HepG2 (cell line): ENCODE data around the gene ACSL5. TPM values are rescaled to one million over a fixed set of nuclear protein-coding genes. Genes with fewer than 3 reads are reported as not detected.

Source experiments
- RNF219 ChIP-seq: sonication (generic); formaldehyde crosslinking; IDR thresholded peaks from 2 replicates; pipeline ENCODE4 v1.5.0; 2020; ENCODE audit warnings: mild to moderate bottlenecking, missing genetic modification reagents
- SOX6 ChIP-seq, 2 experiments: fragments of 450-650 bp in 1 of 2; sonication (generic) in 1 of 2; formaldehyde crosslinking in 1 of 2; IDR thresholded peaks; 2 replicates each; pipeline versions ENCODE4 v1.4.0 to v1.6.1; 2017 to 2020; ENCODE audit warnings: antibody characterized with exemption in 1 of 2, mild to moderate bottlenecking in 1 of 2, missing genetic modification reagents in 1 of 2
- TGIF2 ChIP-seq: IDR thresholded peaks from 2 replicates; pipeline ENCODE4 v1.6.1; 2016; ENCODE audit warnings: control low read depth, missing compliant biosample characterization
- ZBTB40 ChIP-seq, 2 experiments: fragments of 450-650 bp in 1 of 2; sonication (generic) in 1 of 2; formaldehyde crosslinking in 1 of 2; IDR thresholded peaks; 2 replicates each; pipeline versions ENCODE4 v1.6.1 to v1.8.0; 2016 to 2022; ENCODE audit warnings: antibody characterized with exemption in 1 of 2, mild to moderate bottlenecking in 1 of 2, missing genetic modification reagents in 1 of 2
- ZFP91 ChIP-seq: sonication (generic); formaldehyde crosslinking; IDR thresholded peaks from 2 replicates; pipeline ENCODE4 v1.9.0; 2022; ENCODE audit warnings: missing genetic modification reagents, mild to moderate bottlenecking, borderline replicate concordance
- ZGPAT ChIP-seq: IDR thresholded peaks from 2 replicates; pipeline ENCODE4 v1.6.1; 2016; ENCODE audit warnings: mild to moderate bottlenecking
- ZNF235 ChIP-seq: sonication (generic); formaldehyde crosslinking; IDR thresholded peaks from 2 replicates; pipeline ENCODE4 v1.8.1; 2023; ENCODE audit warnings: mild to moderate bottlenecking, missing genetic modification reagents, borderline replicate concordance
- ZNF30 ChIP-seq: sonication (generic); formaldehyde crosslinking; IDR thresholded peaks from 2 replicates; pipeline ENCODE4 v1.5.0; 2020; ENCODE audit warnings: mild to moderate bottlenecking, missing genetic modification reagents
- ZNF770 ChIP-seq: sonication (generic); formaldehyde crosslinking; IDR thresholded peaks from 2 replicates; pipeline ENCODE4 v1.5.0; 2020; ENCODE audit warnings: mild to moderate bottlenecking, missing genetic modification reagents
- polyA plus RNA-seq, 8 experiments: library from polyadenylated mRNA; depleted of rRNA in 3 of 8; stranded (reverse) in 7 of 8; unstranded in 1 of 8; fragments of >200 nt; fragmentation: Illumina TruSeq in 4 of 8; extraction: Trizol in 4 of 8; gene quantifications; 2 replicates each; pipeline versions ENCODE4 v1.2.1 to v1.2.3, GENCODE V29; 2011 to 2016; ENCODE audit warnings: low read depth in 4 of 8, missing spikeins in 1 of 8, mixed read lengths in 1 of 8; ENCODE audit not compliant: insufficient read depth in 1 of 8
- total RNA-seq, 5 experiments: library from RNA; depleted of rRNA; stranded (reverse); fragments of >200 nt; fragmentation: Illumina TruSeq; extraction: Trizol; gene quantifications; 2 replicates each; pipeline ENCODE4 v1.2.3, GENCODE V29; 2016; ENCODE audit warnings: low read depth in 1 of 5

The ACSL5 gene
- total and polyA plus RNA-seq, 2 of the 13 experiments (the other 11 are each of a cell fraction or from before 2014, with no cell fraction given) = 56.4 to 82.5 TPM

- TF ChIP-seq ZBTB40 (IDR thresholded peaks at IDR 0.05) (no peak), ZBTB40 (CRISPR knock-in tag; IDR thresholded peaks at IDR 0.05) (no peak), TGIF2 (CRISPR knock-in tag) (peak; percentile 19; the same call in 1 of the 2 replicates), SOX6 (IDR thresholded peaks at IDR 0.05) (no peak), SOX6 (CRISPR knock-in tag; IDR thresholded peaks at IDR 0.05) (0 out of 2 replicates have a peak, but pooled peaks have one; percentile 3), ZFP91 (no peak), ZNF770 (CRISPR knock-in tag) (no peak), ZGPAT (CRISPR knock-in tag) (no peak), RNF219 (CRISPR knock-in tag) (no peak), ZNF30 (CRISPR knock-in tag) (no peak), ZNF235 (no peak)
Observed at GRCh38 chr10:112374724-112375541, 1.0 kb downstream of the ACSL5 start (continued).
